Erythroblast (primary cell): Measurements from ENCODE around the gene ACAA1.

Source experiments
- GATA1 ChIP-seq: IDR thresholded peaks from 2 replicates; pipeline ENCODE4 v1.6.1; 2011; ENCODE audit warnings: low read depth, mild to moderate bottlenecking, control low read depth, low read length, moderate library complexity
- POLR2A ChIP-seq: IDR thresholded peaks from 2 replicates; pipeline ENCODE4 v1.6.1; 2011; ENCODE audit warnings: mild to moderate bottlenecking, low read length

DNA sequence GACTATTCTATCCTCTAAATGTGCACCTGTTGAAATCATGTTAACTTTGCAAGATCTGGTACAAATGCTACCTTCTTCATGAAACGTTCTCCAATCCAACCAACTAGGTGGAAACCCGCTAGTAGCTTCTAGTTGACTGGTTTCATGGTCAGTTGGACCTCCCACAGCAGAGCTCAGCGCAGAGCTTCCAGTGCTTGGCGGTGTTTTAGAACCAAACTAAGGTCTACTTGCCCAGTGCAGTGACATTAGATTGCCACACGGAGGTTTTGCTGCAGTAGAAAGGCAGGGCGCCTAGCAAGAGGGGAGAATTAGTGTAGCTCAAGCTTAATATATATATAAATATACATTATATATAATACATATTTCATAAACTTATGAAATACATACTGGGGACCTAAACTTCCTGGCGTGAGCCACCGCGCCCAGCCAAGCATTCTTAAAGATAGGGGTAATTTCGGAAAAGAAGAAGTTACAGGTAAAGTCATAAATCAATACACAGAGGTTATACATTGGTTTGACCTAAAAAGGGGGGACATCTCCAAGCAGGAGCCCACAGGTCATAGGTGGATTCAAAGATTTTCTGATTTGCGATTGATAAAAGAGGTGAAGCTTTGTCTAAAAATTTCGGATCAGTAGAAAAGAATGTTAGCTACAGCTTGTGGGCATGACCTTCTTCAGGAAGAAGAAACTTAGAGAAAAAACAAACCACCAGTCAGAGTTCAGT, 26.4 kb upstream of the ACAA1 start:
- no peak for TF ChIP-seq POLR2A
- no peak for TF ChIP-seq GATA1
